HepG2 (cell line): ENCODE measurements around the gene SLC6A12. TPM values are rescaled to one million over a fixed set of nuclear protein-coding genes. Genes with fewer than 3 reads are reported as not detected.

Source experiments
- ATAC-seq: fragments of 200-7000 bp; cut with Tn5 transposase; 3 replicates; pipeline ENCODE4 v1.9.1; 2020; ENCODE audit warnings: mild to moderate bottlenecking, moderate library complexity
- BruUV-seq: library from RNA; stranded (reverse); fragments of 400-500 nt; replicated peaks from 2 replicates; lab custom pipeline; 2021; lab: Mats Ljungman, UMichigan
- CTCF ChIA-PET: fragments of 300-600 bp; formaldehyde crosslinking; extraction: SDS; loops from one replicate; lab custom pipeline; 2021; ENCODE audit warnings: low total read pairs, inconsistent platforms, low intra/inter-chr PET ratio; lab: Yijun Ruan, JAX
- POLR2A ChIA-PET: fragments of 350-600 bp; sonication (Branson Sonifier 250); formaldehyde crosslinking; loops from one replicate; lab custom pipeline; 2020; ENCODE audit warnings: antibody characterized with exemption, inconsistent platforms; lab: Yijun Ruan, JAX
- DNase-seq: peaks from one replicate; pipeline ENCODE4 v3.0.0-alpha.2; 2015; ENCODE audit warnings: low spot score
- FAIRE-seq: peaks from 3 replicates; lab custom pipeline; 2011; peaks lifted over from hg19 to GRCh38; lab: Jason Lieb, UNC
- H2AFZ ChIP-seq: one replicate; pipeline ENCODE4 v1.6.1; 2011; ENCODE audit warnings: low read length, inconsistent platforms
- H3K27ac ChIP-seq: fragments of 300-600 bp; 3 replicates; pipeline ENCODE4 v1.8.0; 2011; ENCODE audit warnings: mixed run types, mild to moderate bottlenecking, mixed read lengths, low read length, inconsistent platforms; ENCODE audit not compliant: insufficient read depth; ENCODE audit errors: extremely low read length
- H3K27me3 ChIP-seq, 2 experiments: fragments of 200-600 bp in 1 of 2; 2 replicates in 1 of 2; 3 replicates in 1 of 2; pipeline versions ENCODE4 v1.6.0 to v1.8.0; 2011; ENCODE audit warnings: low read length in 2 of 2, mild to moderate bottlenecking in 2 of 2, moderate library complexity in 2 of 2, inconsistent platforms in 1 of 2; ENCODE audit not compliant: insufficient read depth in 2 of 2, control insufficient read depth in 1 of 2
- H3K36me3 ChIP-seq, 2 experiments: fragments of 200-600 bp in 1 of 2; replicated peaks in 1 of 2; 2 replicates in 1 of 2; 3 replicates in 1 of 2; pipeline versions ENCODE4 v1.5.1 to v1.8.0; 2011; ENCODE audit warnings: low read length in 2 of 2, inconsistent platforms in 1 of 2; ENCODE audit not compliant: insufficient read depth in 2 of 2, control insufficient read depth in 1 of 2
- H3K4me1 ChIP-seq: 2 replicates; pipeline ENCODE4 v1.5.1; 2012; ENCODE audit warnings: low read length, inconsistent platforms; ENCODE audit not compliant: insufficient read depth
- H3K4me2 ChIP-seq: 2 replicates; pipeline ENCODE4 v1.6.0; 2011; ENCODE audit warnings: low read depth, low read length, inconsistent platforms
- H3K4me3 ChIP-seq, 3 experiments: fragments of 200-600 bp in 1 of 3; sonication (generic), shearing (Covaris generic) in 1 of 3; replicated peaks in 1 of 3; 2 replicates each; pipeline ENCODE4 v1.5.1; 2011 to 2016; ENCODE audit warnings: low read length in 3 of 3, inconsistent platforms in 2 of 3, low read depth in 2 of 3, mild to moderate bottlenecking in 2 of 3, control low read depth in 1 of 3, mixed read lengths in 1 of 3; ENCODE audit not compliant: insufficient read depth in 1 of 3
- H3K79me2 ChIP-seq: one replicate; pipeline ENCODE4 v1.6.1; 2011; ENCODE audit warnings: low read length, inconsistent platforms; ENCODE audit not compliant: insufficient read depth
- H3K9ac ChIP-seq: 2 replicates; pipeline ENCODE4 v1.6.0; 2011; ENCODE audit warnings: mild to moderate bottlenecking, low read depth, low read length, inconsistent platforms; ENCODE audit not compliant: insufficient read depth
- H3K9me3 ChIP-seq: 2 replicates; pipeline ENCODE4 v1.5.1; 2012; ENCODE audit warnings: mild to moderate bottlenecking, low read length
- H4K20me1 ChIP-seq: 2 replicates; pipeline ENCODE4 v1.6.0; 2011; ENCODE audit warnings: inconsistent platforms, mild to moderate bottlenecking, low read length, moderate library complexity; ENCODE audit not compliant: insufficient read depth
- AGO2 ChIP-seq: fragments of 200-400 bp; formaldehyde crosslinking; optimal IDR thresholded peaks from 2 replicates; pipeline ENCODE3; 2017; ENCODE audit warnings: mild to moderate bottlenecking, low read depth, low read length, moderate library complexity
- BCL6 ChIP-seq: IDR thresholded peaks from 2 replicates; pipeline ENCODE4 v1.6.1; 2016; ENCODE audit warnings: missing genetic modification reagents, missing compliant biosample characterization
- GTF3A ChIP-seq: sonication (generic); formaldehyde crosslinking; conservative IDR thresholded peaks from 2 replicates; pipeline ENCODE4 v1.4.0; 2020; ENCODE audit warnings: mild to moderate bottlenecking, missing genetic modification reagents
- GZF1 ChIP-seq: sonication (generic); formaldehyde crosslinking; IDR thresholded peaks from 2 replicates; pipeline ENCODE4 v1.5.1; 2020; ENCODE audit warnings: mild to moderate bottlenecking, missing genetic modification reagents
- HDAC1 ChIP-seq: sonication (generic); formaldehyde crosslinking; IDR thresholded peaks from 2 replicates; pipeline ENCODE4 v1.5.1; 2020; ENCODE audit warnings: mild to moderate bottlenecking, missing genetic modification reagents
- MTA1 ChIP-seq: sonication (generic); formaldehyde crosslinking; IDR thresholded peaks from 2 replicates; pipeline ENCODE4 v1.4.0; 2020; ENCODE audit warnings: missing genetic modification reagents, mild to moderate bottlenecking, borderline replicate concordance
- PHB2 ChIP-seq: fragments of 450-650 bp; IDR thresholded peaks from 2 replicates; pipeline ENCODE4 v1.6.1; 2018; ENCODE audit not compliant: partially characterized antibody
- STAT5B ChIP-seq: sonication (generic); formaldehyde crosslinking; IDR thresholded peaks from 2 replicates; pipeline ENCODE4 v1.4.0; 2020; ENCODE audit warnings: missing genetic modification reagents
- YEATS2 ChIP-seq: sonication (generic); formaldehyde crosslinking; IDR thresholded peaks from 2 replicates; pipeline ENCODE4 v1.4.0; 2020; ENCODE audit warnings: missing genetic modification reagents, borderline replicate concordance
- ZNF792 ChIP-seq: IDR thresholded peaks from 2 replicates; pipeline ENCODE4 v1.6.1; 2016
- WGBS: methylation state at CpG from one replicate; pipeline ENCODE4 v1.1.6; 2017; ENCODE audit warnings: low lambda C conversion rate; 5-methylcytosine and 5-hydroxymethylcytosine counted together
- in situ Hi-C: cut with HindIII; loops from 2 replicates; pipeline ENCODE4 v1.10.0; 2017; ENCODE audit warnings: low pct_unique_long_range_greater_than_20kb; ENCODE audit not compliant: extremely low pct_ligation_motif_present
- intact Hi-C: fragments of 100-400 bp; cut with micrococcal nuclease; formaldehyde crosslinking; loops from one replicate; pipeline ENCODE4 v1.10.0; 2022; ENCODE audit not compliant: unreplicated experiment
- polyA plus RNA-seq, 8 experiments: library from polyadenylated mRNA; depleted of rRNA in 3 of 8; stranded (reverse) in 7 of 8; unstranded in 1 of 8; fragments of >200 nt; fragmentation: Illumina TruSeq in 4 of 8; extraction: Trizol in 4 of 8; gene quantifications; 2 replicates each; pipeline versions ENCODE4 v1.2.1 to v1.2.3, GENCODE V29; 2011 to 2016; ENCODE audit warnings: low read depth in 4 of 8, missing spikeins in 1 of 8, mixed read lengths in 1 of 8; ENCODE audit not compliant: insufficient read depth in 1 of 8
- total RNA-seq, 5 experiments: library from RNA; depleted of rRNA; stranded (reverse); fragments of >200 nt; fragmentation: Illumina TruSeq; extraction: Trizol; gene quantifications; 2 replicates each; pipeline ENCODE4 v1.2.3, GENCODE V29; 2016; ENCODE audit warnings: low read depth in 1 of 5
- TF ChIP-seq, protein P1 (sequence below): sonication (generic); formaldehyde crosslinking; IDR thresholded peaks from 2 replicates; pipeline ENCODE4 v1.8.0; 2023; ENCODE audit warnings: mild to moderate bottlenecking, missing genetic modification reagents
- TF ChIP-seq, protein P2 (sequence below): sonication (generic); formaldehyde crosslinking; IDR thresholded peaks from 2 replicates; pipeline ENCODE4 v1.4.0; 2020; ENCODE audit warnings: missing genetic modification reagents
- TF ChIP-seq, protein P3 (sequence below): sonication (generic); formaldehyde crosslinking; IDR thresholded peaks from 2 replicates; pipeline ENCODE4 v1.5.1; 2020; ENCODE audit warnings: missing genetic modification reagents, mild to moderate bottlenecking, borderline replicate concordance
- TF ChIP-seq, protein P4 (sequence below): sonication (generic); formaldehyde crosslinking; IDR thresholded peaks from 2 replicates; pipeline ENCODE4 v1.4.0; 2020; ENCODE audit warnings: missing genetic modification reagents

SLC6A12 gene
- total and polyA plus RNA-seq, 2 of the 13 experiments (the other 11 are each of a cell fraction or from before 2014, with no cell fraction given), result 3.7 to 18.8 TPM

DNA sequence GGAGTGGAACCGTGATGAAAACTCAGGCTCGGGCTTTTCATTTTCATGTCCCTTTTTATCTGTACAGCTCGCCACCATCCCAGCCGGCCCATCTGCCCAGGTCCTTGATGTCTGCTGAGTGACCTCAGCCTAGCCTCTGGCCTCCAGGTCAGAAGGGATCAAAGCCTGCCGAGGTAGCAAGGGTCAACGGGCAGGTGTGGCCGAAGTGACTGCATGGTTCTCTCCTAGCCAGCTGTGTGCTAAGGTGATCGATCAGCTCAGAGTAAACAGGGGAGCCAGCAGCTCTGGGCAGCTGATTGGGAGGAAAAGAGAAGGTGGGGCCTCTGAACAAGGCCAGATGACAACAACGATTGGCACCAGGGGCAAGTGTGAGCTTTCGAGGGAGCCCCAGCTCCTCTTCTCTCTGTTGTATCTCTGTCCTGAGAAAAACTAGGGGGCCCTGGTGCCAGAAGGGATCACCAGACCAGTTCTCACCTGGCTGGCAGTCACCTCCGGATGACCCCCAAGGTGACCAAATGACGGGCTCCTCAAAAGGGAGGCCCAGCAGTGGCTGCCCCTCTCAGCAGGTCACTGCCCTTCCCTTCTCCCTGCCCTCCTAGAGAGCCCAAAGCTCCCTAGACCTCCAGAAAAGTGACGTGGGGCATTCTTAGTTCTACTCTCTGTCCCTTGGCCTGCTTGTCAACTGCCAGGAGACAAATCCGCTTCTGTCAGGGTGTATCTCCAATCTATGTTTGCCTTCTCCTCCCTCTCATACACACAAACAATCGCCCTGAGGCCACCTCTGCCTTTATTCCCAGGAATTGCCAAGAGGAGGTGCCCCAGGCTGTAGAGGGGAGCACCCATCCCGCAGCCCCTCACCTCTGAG is 3.4 kb downstream of the SLC6A12 start:
- Histone ChIP-seq H3K4me3 (peak overlapping the region in 2 of 3 experiments; percentile 22 to 62; a peak in 3 of 6 replicates), H3K9me3 (no peaks in the 10 kb centered on the region), H3K9ac (peak overlapping the region; percentile 53), H3K27ac (peak overlapping the region; percentile 67), H3K4me2 (peak overlapping the region; percentile 86), H3K27me3 (peaks cover 0 to 16% of the 10 kb centered on the region in 2 experiments; a peak in 3 of 5 replicates), H3K4me1 (peaks cover 78% of the 10 kb centered on the region), H4K20me1 (peaks cover 7% of the 10 kb centered on the region), H3K36me3 (no peaks in the 10 kb centered on the region), H3K79me2 (no peaks in the 10 kb centered on the region), H2AFZ (no peak overlapping the region)
- ATAC-seq, result peak; percentile 94
- POLR2A ChIA-PET, result interaction anchor here (1.0 to 2.3 kb wide), 6 partner anchors 9 to 179 kb away, joined by 4 to 14 read pairs (median 4); partner anchors contain the start of gene KDM5A
- peak; percentile 97 for FAIRE-seq
- CTCF ChIA-PET, result no interaction called here
- in situ Hi-C loops (no loop called here), intact Hi-C loops (loop anchor here (5.0 kb wide), 1 partner anchor 33 kb away; no protein-coding TSS in a partner anchor)
- WGBS, result under 1% methylated on average over 15 of the region's 16 CpGs
- peak; percentile 93 for DNase-seq
- no TSS peak for BruUV-seq
- TF ChIP-seq GTF3A (CRISPR knock-in tag) (0 out of 2 replicates have a peak, but pooled peaks have one; percentile 49), YEATS2 (CRISPR knock-in tag) (peak; percentile 70; the same call in 1 of the 2 replicates), STAT5B (CRISPR knock-in tag) (peak; percentile 83), ZNF792 (peak; percentile 74; the same call in 1 of the 2 replicates), GZF1 (peak; percentile 60; the same call in 1 of the 2 replicates), HDAC1 (CRISPR knock-in tag) (peak; percentile 100), PHB2 (no peak), MTA1 (CRISPR knock-in tag) (peak; percentile 99), BCL6 (CRISPR knock-in tag) (peak; percentile 100), AGO2 (no peak)
- TF ChIP-seq, protein P1, sequence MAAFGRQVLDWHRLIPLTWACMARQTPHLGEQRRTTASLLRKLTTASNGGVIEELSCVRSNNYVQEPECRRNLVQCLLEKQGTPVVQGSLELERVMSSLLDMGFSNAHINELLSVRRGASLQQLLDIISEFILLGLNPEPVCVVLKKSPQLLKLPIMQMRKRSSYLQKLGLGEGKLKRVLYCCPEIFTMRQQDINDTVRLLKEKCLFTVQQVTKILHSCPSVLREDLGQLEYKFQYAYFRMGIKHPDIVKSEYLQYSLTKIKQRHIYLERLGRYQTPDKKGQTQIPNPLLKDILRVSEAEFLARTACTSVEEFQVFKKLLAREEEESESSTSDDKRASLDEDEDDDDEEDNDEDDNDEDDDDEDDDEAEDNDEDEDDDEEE (CRISPR knock-in tag), result no peak
- TF ChIP-seq, protein P2, sequence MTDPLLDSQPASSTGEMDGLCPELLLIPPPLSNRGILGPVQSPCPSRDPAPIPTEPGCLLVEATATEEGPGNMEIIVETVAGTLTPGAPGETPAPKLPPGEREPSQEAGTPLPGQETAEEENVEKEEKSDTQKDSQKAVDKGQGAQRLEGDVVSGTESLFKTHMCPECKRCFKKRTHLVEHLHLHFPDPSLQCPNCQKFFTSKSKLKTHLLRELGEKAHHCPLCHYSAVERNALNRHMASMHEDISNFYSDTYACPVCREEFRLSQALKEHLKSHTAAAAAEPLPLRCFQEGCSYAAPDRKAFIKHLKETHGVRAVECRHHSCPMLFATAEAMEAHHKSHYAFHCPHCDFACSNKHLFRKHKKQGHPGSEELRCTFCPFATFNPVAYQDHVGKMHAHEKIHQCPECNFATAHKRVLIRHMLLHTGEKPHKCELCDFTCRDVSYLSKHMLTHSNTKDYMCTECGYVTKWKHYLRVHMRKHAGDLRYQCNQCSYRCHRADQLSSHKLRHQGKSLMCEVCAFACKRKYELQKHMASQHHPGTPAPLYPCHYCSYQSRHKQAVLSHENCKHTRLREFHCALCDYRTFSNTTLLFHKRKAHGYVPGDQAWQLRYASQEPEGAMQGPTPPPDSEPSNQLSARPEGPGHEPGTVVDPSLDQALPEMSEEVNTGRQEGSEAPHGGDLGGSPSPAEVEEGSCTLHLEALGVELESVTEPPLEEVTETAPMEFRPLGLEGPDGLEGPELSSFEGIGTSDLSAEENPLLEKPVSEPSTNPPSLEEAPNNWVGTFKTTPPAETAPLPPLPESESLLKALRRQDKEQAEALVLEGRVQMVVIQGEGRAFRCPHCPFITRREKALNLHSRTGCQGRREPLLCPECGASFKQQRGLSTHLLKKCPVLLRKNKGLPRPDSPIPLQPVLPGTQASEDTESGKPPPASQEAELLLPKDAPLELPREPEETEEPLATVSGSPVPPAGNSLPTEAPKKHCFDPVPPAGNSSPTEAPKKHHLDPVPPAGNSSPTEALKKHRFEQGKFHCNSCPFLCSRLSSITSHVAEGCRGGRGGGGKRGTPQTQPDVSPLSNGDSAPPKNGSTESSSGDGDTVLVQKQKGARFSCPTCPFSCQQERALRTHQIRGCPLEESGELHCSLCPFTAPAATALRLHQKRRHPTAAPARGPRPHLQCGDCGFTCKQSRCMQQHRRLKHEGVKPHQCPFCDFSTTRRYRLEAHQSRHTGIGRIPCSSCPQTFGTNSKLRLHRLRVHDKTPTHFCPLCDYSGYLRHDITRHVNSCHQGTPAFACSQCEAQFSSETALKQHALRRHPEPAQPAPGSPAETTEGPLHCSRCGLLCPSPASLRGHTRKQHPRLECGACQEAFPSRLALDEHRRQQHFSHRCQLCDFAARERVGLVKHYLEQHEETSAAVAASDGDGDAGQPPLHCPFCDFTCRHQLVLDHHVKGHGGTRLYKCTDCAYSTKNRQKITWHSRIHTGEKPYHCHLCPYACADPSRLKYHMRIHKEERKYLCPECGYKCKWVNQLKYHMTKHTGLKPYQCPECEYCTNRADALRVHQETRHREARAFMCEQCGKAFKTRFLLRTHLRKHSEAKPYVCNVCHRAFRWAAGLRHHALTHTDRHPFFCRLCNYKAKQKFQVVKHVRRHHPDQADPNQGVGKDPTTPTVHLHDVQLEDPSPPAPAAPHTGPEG (CRISPR knock-in tag), result no peak
- TF ChIP-seq, protein P3, sequence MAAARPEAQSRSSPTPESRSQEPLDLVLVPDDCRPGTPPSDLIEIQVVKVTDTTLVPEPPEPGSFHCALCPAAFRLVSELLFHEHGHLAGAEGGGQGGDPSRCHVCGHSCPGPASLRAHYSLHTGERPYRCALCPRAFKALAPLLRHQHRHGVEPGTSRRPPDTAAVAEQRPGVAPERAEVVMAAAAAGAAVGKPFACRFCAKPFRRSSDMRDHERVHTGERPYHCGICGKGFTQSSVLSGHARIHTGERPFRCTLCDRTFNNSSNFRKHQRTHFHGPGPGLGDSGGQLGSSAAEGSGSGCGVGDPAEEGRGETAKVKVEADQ (CRISPR knock-in tag), result peak; percentile 93
- TF ChIP-seq, protein P4, sequence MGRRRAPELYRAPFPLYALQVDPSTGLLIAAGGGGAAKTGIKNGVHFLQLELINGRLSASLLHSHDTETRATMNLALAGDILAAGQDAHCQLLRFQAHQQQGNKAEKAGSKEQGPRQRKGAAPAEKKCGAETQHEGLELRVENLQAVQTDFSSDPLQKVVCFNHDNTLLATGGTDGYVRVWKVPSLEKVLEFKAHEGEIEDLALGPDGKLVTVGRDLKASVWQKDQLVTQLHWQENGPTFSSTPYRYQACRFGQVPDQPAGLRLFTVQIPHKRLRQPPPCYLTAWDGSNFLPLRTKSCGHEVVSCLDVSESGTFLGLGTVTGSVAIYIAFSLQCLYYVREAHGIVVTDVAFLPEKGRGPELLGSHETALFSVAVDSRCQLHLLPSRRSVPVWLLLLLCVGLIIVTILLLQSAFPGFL (CRISPR knock-in tag), result no peak
